HG03558 (cell line): ENCODE data around the gene LTC4S.

Experiments used
- ATAC-seq: cut with Tn5 transposase; IDR thresholded peaks from one replicate; pipeline ENCODE4 v1.9.1; 2021; ENCODE audit warnings: moderate number of reproducible peaks; ENCODE audit not compliant: unreplicated experiment; ENCODE audit errors: extremely low read depth

Gene LTC4S

GRCh38 chr5:179794171-179794570, 385 bp downstream of the LTC4S start:
- no peak for ATAC-seq

DNA sequence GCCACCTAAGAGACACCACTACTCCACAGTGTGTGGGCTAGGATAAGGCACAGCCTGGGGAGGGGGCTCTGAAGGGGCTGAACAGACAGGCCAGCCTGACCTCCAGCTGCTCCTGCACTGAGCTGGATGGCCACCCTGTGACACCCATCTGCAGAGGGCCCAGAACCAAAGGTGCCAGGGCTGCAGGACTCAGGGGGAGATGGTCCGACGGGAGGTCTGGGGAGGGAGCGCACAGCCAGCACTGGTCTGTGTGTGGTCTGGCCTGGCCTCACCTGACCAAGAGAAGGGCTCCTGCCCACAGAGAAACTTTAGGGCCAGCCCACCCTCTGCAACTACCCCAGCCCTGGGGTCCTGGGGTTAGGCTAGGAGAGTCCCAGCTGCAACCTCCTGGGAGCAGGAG, 789 bp downstream of the LTC4S start:
- no peak for ATAC-seq

- no peak for ATAC-seq
Observed at GRCh38 chr5:179795049-179795862, 1.5 kb downstream of the LTC4S start.

DNA sequence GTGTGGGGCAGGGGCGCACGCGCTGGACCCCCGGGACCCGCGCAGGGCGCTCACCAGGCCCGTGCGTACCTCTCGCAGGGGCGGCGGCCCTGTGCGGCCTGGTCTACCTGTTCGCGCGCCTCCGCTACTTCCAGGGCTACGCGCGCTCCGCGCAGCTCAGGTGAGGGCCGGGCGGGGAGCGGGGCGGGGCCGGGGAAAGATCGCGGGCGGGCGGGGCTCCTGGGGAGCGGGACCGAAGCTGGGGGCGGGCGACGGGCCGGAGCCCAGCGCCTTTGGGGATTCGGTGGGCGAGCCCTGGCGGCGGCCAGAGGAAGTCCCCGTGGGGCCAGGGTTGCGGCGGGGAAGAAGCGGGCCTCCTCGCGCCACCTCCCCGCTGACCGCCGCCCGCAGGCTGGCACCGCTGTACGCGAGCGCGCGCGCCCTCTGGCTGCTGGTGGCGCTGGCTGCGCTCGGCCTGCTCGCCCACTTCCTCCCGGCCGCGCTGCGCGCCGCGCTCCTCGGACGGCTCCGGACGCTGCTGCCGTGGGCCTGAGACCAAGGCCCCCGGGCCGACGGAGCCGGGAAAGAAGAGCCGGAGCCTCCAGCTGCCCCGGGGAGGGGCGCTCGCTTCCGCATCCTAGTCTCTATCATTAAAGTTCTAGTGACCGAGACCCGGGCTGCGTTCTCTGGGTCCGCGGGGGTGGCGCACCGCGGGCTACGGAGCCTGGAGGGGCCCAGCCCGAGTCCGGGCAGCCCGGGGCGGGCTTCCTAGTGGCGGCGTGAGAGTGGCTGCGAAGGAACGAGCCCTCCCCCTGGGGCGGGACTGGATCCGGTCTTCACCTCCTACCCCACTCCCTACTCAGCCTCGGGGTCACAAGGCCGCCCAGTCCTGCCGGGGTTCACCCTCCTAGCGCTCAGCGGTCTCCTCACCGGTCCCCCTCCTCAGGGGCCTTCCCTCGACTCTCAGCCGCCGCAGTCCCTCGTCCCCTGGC, 2.4 kb downstream of the LTC4S start:
- peak; percentile 50 for ATAC-seq

DNA sequence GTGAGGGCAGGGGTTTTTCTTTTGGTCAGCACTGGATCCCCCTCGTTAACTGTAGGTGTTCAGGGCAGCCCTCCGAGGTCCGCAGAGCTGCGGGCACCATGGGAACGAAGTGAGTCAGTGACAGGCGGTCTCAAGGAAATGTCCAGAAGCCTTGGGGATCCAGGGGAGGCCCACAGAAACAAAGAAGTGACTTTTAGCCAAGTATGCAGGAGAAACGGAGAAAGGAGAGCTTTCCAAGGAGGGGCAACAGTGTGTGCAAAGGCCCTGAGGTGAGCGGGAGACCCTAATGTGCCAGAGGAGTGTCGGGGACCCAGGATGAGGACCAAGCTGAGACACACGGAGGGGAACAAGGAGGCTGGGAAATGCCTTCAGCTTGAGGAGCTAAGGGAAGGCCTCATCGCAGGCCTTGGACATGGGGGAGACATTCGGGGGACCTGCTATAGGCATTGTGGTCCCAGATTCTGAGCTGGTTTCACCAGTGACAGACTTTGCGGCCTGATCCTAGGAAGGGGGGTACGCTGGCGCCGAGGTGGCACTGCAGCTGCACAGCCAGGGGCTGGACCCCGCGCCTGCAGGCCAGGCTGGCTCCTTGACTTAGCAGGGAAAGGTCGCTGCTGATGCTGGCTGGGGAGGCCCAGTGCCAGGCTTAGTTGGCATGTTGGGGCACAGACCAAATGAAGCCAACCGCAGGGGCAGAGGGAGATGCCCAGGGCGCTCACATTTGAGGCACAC, 3.3 kb downstream of the LTC4S start:
- ATAC-seq, result no peak

- ATAC-seq, result no peak
Observed at GRCh38 chr5:179797741-179798140, 4.0 kb downstream of the LTC4S start.

DNA sequence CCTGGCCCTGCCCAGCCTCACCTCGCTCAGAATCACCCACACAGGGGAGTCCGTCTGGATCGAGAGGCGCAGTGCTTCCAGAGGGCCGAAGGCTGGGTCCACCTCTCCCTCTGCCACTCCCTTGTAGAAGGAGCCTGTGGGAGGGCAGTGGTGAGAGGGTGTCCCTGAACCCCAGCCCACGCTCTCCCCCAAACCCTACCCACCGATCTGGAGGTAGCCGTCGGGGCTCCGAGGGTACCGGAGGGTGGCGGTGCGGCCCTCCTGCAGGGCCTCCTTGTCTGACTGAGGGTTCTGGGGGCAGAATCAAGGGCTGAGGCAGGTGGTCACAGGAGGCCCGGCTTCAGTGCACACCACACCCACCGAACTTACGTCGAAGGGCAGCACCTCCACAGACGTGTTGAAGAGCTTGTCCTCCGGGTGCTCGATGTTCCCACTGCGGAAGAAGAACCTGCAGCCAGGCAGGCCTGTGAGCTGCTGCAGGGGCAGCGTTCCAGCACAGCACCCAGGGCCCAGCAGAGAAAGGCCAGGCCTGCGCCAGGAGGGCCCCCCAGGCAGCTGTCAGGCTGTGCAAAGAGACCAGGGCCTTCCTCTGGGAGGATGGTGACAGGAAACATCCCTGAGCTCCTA, 4.5 kb downstream of the LTC4S start:
- no peak for ATAC-seq

DNA sequence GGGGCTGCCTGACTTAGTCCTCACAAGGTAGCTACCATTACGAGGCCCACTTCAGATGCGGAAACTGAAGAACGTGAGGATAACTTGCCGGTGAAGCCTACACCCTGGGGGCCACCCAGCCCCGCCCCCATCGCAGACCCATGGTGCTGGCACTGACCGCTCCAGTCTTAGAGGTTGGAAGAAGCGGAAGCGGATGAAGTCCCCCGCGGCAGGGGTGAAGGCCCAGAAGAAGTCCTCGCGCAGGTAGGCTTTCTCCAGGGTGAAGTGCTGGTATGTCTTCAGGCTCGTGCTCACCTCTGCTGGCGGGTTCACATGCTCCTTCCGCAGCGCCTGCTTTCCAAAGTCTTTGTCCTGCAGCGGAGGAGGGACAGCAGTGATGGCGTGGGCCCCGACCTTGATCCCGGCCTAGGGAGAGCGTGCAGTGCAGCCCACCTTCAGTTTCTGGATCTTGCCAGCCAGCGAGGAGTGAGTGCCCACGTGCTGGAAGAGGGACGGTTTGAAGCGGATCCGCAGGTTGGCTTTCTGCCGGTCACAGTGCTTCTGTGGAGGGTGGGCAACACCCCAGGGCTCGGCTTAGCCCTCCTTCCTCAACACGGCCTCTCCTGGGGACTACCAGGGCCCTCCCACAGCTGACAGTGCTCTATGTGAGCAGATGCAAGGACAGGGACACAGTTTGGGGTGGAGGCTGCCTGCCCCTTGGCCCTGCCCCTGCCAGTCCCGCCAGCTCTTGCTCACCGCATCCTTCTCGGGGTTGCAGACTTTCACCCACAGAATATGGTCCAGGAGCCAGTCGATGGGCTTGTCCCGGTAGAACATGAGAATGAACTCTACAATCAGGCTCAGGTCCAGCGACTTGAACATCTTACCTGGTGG, 5.2 kb downstream of the LTC4S start:
- no peak for ATAC-seq

- no peak for ATAC-seq
Observed at GRCh38 chr5:179799644-179799973, 5.8 kb downstream of the LTC4S start.

DNA sequence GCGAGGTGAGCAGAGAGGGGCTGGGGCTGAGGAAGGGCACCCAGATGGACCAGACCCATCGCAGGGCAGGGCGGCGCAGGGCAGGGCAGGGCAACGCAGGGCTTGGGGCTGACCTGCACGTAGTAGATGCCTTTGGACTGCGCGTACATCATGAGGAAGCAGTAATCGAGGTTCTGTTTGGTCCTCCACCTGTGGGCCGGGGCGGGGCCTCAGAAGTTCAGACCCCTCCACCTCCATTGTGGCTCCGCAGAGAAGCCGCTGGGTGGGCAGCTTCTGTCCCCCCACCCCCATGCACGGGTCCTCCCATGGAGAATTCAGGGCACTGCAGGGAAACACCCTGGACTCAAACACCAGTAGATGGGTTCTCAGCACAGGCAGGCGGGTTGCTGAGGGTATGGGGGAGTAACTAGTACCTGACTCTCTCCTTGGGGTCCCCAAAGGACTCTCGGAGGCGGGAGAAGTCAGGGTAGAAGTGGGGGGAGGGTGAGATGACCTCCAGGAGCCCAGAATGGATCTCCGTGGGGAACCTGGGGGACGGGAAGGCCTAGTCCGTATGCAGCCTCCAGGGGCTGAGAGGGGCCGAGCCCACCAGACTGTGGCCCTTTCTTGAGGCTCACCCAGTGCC, 6.4 kb downstream of the LTC4S start:
- ATAC-seq, result no peak

DNA sequence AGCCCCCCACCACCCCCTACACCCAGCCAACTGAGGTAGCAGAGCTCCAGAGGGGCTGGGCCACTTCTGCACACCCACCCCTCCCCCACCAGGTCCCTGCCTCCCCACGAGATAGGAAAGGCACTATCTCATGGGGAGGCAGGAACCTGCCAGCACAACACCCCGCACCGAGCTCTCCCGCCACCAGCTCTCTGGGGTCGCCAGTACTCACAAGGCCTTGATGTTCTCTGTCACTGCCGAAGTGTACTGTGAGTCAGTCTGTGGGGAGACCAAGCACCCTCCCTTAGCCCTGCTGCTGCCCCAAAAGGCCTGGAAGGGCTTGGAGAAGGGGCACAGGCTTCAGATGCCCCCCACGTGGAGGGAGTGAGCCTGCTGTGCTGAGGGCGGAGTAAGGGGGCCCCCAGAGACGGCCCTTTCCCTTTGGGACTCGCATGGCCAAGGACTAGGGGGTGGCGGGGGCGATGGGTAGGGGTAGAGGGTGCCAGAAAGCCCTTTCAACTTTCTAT, 7.0 kb downstream of the LTC4S start:
- ATAC-seq, result no peak

DNA sequence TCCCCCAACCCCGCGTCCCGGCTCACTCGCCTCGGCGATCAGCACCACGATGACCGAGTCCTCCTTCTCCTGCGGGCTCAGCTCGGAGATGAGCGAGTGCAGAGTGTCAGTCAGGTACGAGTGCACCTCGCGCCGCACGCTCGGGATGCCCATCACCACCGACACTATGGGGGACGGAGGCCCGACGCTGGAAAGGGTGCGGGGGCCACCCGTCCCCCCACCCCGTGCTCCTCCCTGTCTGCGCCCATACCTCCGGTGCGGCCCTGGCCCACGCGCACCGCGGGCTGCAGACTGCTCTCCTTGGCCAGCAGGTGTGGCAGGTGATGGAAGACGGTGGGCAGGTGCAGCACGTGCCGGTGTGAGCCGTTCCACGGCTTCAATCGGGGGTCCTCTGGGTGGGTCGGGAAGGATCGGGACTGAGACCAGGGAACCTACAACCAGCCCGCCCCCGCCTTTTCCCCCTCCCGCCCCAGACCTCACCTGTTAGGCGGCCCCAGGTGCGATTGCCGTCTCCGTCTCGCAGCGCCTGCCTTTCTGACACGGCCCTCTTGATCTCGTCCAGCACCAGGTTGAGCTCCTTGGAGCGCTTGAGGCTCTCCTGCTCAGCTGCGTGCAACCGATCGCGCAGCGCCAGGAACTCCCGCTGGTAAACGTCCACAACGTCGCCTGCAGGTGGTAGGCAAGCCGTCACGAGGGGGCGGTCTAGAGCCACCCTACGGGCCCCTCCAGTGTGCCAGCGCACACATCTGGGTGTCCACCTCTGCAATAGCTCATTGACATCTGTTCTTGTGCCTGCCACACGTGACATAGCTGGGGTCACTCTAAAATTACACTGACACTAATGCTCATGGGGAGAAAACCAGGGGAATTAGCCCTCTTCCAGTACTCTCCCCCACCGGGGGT, 7.8 kb downstream of the LTC4S start:
- ATAC-seq, result no peak

GRCh38 chr5:179802207-179802883, 8.6 kb downstream of the LTC4S start:
- ATAC-seq, result no peak

- ATAC-seq, result no peak
Observed at GRCh38 chr5:179802950-179803562, 9.3 kb downstream of the LTC4S start.

- no peak for ATAC-seq
Observed at GRCh38 chr5:179803651-179804554, 10.1 kb downstream of the LTC4S start.

- no peak for ATAC-seq
Observed at GRCh38 chr5:179804555-179804947, 10.8 kb downstream of the LTC4S start.
